Astrocyte (in vitro differentiated cells and primary cell): Measurements from ENCODE around the gene TRPC6. TPM values are rescaled to one million over a fixed set of nuclear protein-coding genes. Genes with fewer than 3 reads are reported as not detected.

Experiments
- DNase-seq: peaks from one replicate; pipeline ENCODE4 v3.0.0-alpha.2; 2010; ENCODE audit warnings: low read depth
- FAIRE-seq: peaks from 2 replicates; lab custom pipeline; 2011; peaks lifted over from hg19 to GRCh38; lab: Jason Lieb, UNC
- H2AFZ ChIP-seq: 2 replicates; pipeline ENCODE4 v1.6.0; 2012; ENCODE audit warnings: low read depth, low read length, inconsistent platforms
- H3K27ac ChIP-seq: 2 replicates; pipeline ENCODE4 v1.5.1; 2011; ENCODE audit warnings: low read depth, low read length, inconsistent platforms
- H3K27me3 ChIP-seq: 2 replicates; pipeline ENCODE4 v1.6.0; 2011; ENCODE audit warnings: low read length, inconsistent platforms; ENCODE audit not compliant: insufficient read depth
- H3K36me3 ChIP-seq: 2 replicates; pipeline ENCODE4 v1.5.1; 2011; ENCODE audit warnings: low read length, inconsistent platforms; ENCODE audit not compliant: insufficient read depth
- H3K4me1 ChIP-seq: 2 replicates; pipeline ENCODE4 v1.5.1; 2011; ENCODE audit warnings: low read length, inconsistent platforms; ENCODE audit not compliant: insufficient read depth
- H3K4me2 ChIP-seq: 2 replicates; pipeline ENCODE4 v1.6.0; 2012; ENCODE audit warnings: low read length, inconsistent platforms
- H3K4me3 ChIP-seq: 2 replicates; pipeline ENCODE4 v1.5.1; 2011; ENCODE audit warnings: low read depth, mild to moderate bottlenecking, low read length, inconsistent platforms; ENCODE audit not compliant: insufficient read depth
- H3K79me2 ChIP-seq: 2 replicates; pipeline ENCODE4 v1.6.0; 2012; ENCODE audit warnings: mild to moderate bottlenecking, low read length, inconsistent platforms; ENCODE audit not compliant: insufficient read depth
- H3K9ac ChIP-seq: 2 replicates; pipeline ENCODE4 v1.6.0; 2012; ENCODE audit warnings: mild to moderate bottlenecking, low read length, inconsistent platforms
- H3K9me3 ChIP-seq: 2 replicates; pipeline ENCODE4 v1.5.1; 2012; ENCODE audit warnings: low read depth, mild to moderate bottlenecking, low read length, inconsistent platforms; ENCODE audit not compliant: insufficient read depth
- H4K20me1 ChIP-seq: 2 replicates; pipeline ENCODE4 v1.6.0; 2012; ENCODE audit warnings: low read length, inconsistent platforms; ENCODE audit not compliant: insufficient read depth
- H3K27ac Mint-ChIP-seq: one replicate; pipeline ENCODE4 v1.8.0; 2021; ENCODE audit warnings: mild to moderate bottlenecking, mixed read lengths; ENCODE audit not compliant: unreplicated experiment
- H3K27me3 Mint-ChIP-seq: one replicate; pipeline ENCODE4 v1.8.0; 2021; ENCODE audit warnings: low read depth, mixed read lengths; ENCODE audit not compliant: unreplicated experiment
- H3K36me3 Mint-ChIP-seq: one replicate; pipeline ENCODE4 v1.8.0; 2021; ENCODE audit warnings: low read depth, mixed read lengths; ENCODE audit not compliant: unreplicated experiment
- H3K4me1 Mint-ChIP-seq: one replicate; pipeline ENCODE4 v1.8.0; 2021; ENCODE audit warnings: low read depth, mixed read lengths; ENCODE audit not compliant: unreplicated experiment
- H3K4me3 Mint-ChIP-seq: one replicate; pipeline ENCODE4 v1.8.0; 2021; ENCODE audit warnings: mild to moderate bottlenecking, moderate library complexity, mixed read lengths; ENCODE audit not compliant: unreplicated experiment
- H3K9me3 Mint-ChIP-seq: one replicate; pipeline ENCODE4 v1.8.0; 2021; ENCODE audit warnings: mild to moderate bottlenecking, mixed read lengths; ENCODE audit not compliant: unreplicated experiment
- CTCF ChIP-seq: IDR thresholded peaks from 2 replicates; pipeline ENCODE4 v1.5.1; 2011; ENCODE audit warnings: low read depth, mild to moderate bottlenecking, inconsistent platforms, low read length, moderate library complexity; ENCODE audit not compliant: insufficient read depth
- EZH2 ChIP-seq: IDR thresholded peaks from 2 replicates; pipeline ENCODE4 v1.6.1; 2012; ENCODE audit warnings: mild to moderate bottlenecking, low read length, inconsistent platforms; ENCODE audit not compliant: insufficient read depth
- total RNA-seq: library from RNA; stranded (reverse); gene quantifications from 2 replicates; pipeline ENCODE4 v1.2.1, GENCODE V29; 2021

Gene TRPC6
- total RNA-seq, 1 donor from 2014 or later: 0.07 TPM

- Mint-ChIP-seq H3K36me3 (no peaks in the 10 kb centered on the region), H3K9me3 (no peaks in the 10 kb centered on the region), H3K4me1 (peaks cover 4% of the 10 kb centered on the region), H3K27me3 (no peaks in the 10 kb centered on the region), H3K27ac (no peak overlapping the region), H3K4me3 (no peak overlapping the region)
- Histone ChIP-seq H4K20me1 (no peaks in the 10 kb centered on the region), H3K9ac (no peak overlapping the region), H3K4me1 (no peaks in the 10 kb centered on the region), H3K79me2 (no peaks in the 10 kb centered on the region), H3K9me3 (no peaks in the 10 kb centered on the region), H3K27ac (no peak overlapping the region), H2AFZ (no peak overlapping the region), H3K4me2 (no peak overlapping the region), H3K27me3 (no peaks in the 10 kb centered on the region), H3K36me3 (no peaks in the 10 kb centered on the region), H3K4me3 (no peak overlapping the region)
- TF ChIP-seq CTCF: no peak
- TF ChIP-seq EZH2: no peak
- DNase-seq (no peak), FAIRE-seq (no peak)
These were observed 101.2 kb downstream of the TRPC6 start for GRCh38 chr11:101482556-101483124.

GRCh38 chr11:101478587-101479369, 105.0 kb downstream of the TRPC6 start:
- Mint-ChIP-seq H3K4me3 (no peak overlapping the region), H3K27ac (no peak overlapping the region), H3K9me3 (no peaks in the 10 kb centered on the region), H3K27me3 (no peaks in the 10 kb centered on the region), H3K4me1 (no peaks in the 10 kb centered on the region), H3K36me3 (no peaks in the 10 kb centered on the region)
- H3K9me3 ChIP-seq: no peaks in the 10 kb centered on the region
- H3K4me3 ChIP-seq: no peak overlapping the region
- H4K20me1 ChIP-seq: no peaks in the 10 kb centered on the region
- no peaks in the 10 kb centered on the region for H3K4me1 ChIP-seq
- H3K36me3 ChIP-seq: no peaks in the 10 kb centered on the region
- no peaks in the 10 kb centered on the region for H3K79me2 ChIP-seq
- no peak for DNase-seq
- H2AFZ ChIP-seq: no peak overlapping the region
- TF ChIP-seq EZH2: no peak
- no peak for TF ChIP-seq CTCF
- no peak overlapping the region for H3K4me2 ChIP-seq
- FAIRE-seq: no peak
- H3K27ac ChIP-seq: no peak overlapping the region
- no peaks in the 10 kb centered on the region for H3K27me3 ChIP-seq
- no peak overlapping the region for H3K9ac ChIP-seq

- H3K9me3 Mint-ChIP-seq: no peaks in the 10 kb centered on the region
- no peaks in the 10 kb centered on the region for H3K36me3 Mint-ChIP-seq
- TF ChIP-seq EZH2 (no peak), CTCF (no peak)
- Histone ChIP-seq H3K4me2 (no peak overlapping the region), H3K4me1 (no peaks in the 10 kb centered on the region), H3K27me3 (no peaks in the 10 kb centered on the region), H3K9me3 (no peaks in the 10 kb centered on the region), H4K20me1 (no peaks in the 10 kb centered on the region), H3K9ac (no peak overlapping the region), H2AFZ (no peak overlapping the region), H3K4me3 (no peak overlapping the region), H3K79me2 (no peaks in the 10 kb centered on the region), H3K27ac (no peak overlapping the region), H3K36me3 (no peaks in the 10 kb centered on the region)
- no peak overlapping the region for H3K27ac Mint-ChIP-seq
- no peak for FAIRE-seq
- DNase-seq: no peak
- H3K27me3 Mint-ChIP-seq: no peaks in the 10 kb centered on the region
- H3K4me1 Mint-ChIP-seq: no peaks in the 10 kb centered on the region
- no peak overlapping the region for H3K4me3 Mint-ChIP-seq
These were observed 105.9 kb downstream of the TRPC6 start for GRCh38 chr11:101477926-101478325.
